C4-2B (cell line): ENCODE data around the gene FOXN4.

ENCODE experiments used
- CTCF ChIP-seq: fragments of 450-650 bp; conservative IDR thresholded peaks from 2 replicates; pipeline ENCODE4 v1.5.1; 2017; ENCODE audit warnings: mild to moderate bottlenecking
- ZFX ChIP-seq: fragments of 450-650 bp; IDR thresholded peaks from 2 replicates; pipeline ENCODE4 v1.6.1; 2017

- no peak; the same call in 1 of the 2 replicates for TF ChIP-seq CTCF
- no peak for TF ChIP-seq ZFX
Observed at GRCh38 chr12:109302770-109303169, 6.3 kb downstream of the FOXN4 start.
